ENCODE results near the gene HAGHL.

HAGHL gene

GRCh38 chr16:764184-764750, 37.4 kb downstream of the HAGHL start:
- Histone ChIP-seq H3K27me3 (ENCODE audit: insufficient read depth, low read length, poor library complexity, severe bottlenecking) (no peaks in the 10 kb centered on the region), H3K79me2 (ENCODE audit: insufficient read depth, low read length) (no peaks in the 10 kb centered on the region), H3K9me2 (replicated peaks; ENCODE audit: low read depth, low read length) (no peaks in the 10 kb centered on the region), H2AFZ (ENCODE audit: low read length) (no peak overlapping the region), H3F3A (ENCODE audit: low read depth) (no peaks in the 10 kb centered on the region), H3K4me1 (ENCODE audit: insufficient read depth, low read length, poor library complexity, severe bottlenecking) (no peaks in the 10 kb centered on the region), H4K20me1 (ENCODE audit: insufficient read depth, low read length, poor library complexity, severe bottlenecking) (no peaks in the 10 kb centered on the region), H3K4me2 (ENCODE audit: low read depth, low read length, poor library complexity, severe bottlenecking) (no peak overlapping the region), H3K4me3 (ENCODE audit: low read length, poor library complexity, severe bottlenecking) (no peak overlapping the region), H3K9me3 (ENCODE audit: insufficient read depth, low read depth, low read length) (no peaks in the 10 kb centered on the region), H3K9ac (ENCODE audit: low read depth, low read length, poor library complexity, severe bottlenecking) (no peak overlapping the region), H3K36me3 (ENCODE audit: insufficient read depth, low read length) (no peaks in the 10 kb centered on the region)
- no peak for TF ChIP-seq EZH2phosphoT487 (IDR thresholded peaks at IDR 0.05; ENCODE audit: borderline replicate concordance)

DNA sequence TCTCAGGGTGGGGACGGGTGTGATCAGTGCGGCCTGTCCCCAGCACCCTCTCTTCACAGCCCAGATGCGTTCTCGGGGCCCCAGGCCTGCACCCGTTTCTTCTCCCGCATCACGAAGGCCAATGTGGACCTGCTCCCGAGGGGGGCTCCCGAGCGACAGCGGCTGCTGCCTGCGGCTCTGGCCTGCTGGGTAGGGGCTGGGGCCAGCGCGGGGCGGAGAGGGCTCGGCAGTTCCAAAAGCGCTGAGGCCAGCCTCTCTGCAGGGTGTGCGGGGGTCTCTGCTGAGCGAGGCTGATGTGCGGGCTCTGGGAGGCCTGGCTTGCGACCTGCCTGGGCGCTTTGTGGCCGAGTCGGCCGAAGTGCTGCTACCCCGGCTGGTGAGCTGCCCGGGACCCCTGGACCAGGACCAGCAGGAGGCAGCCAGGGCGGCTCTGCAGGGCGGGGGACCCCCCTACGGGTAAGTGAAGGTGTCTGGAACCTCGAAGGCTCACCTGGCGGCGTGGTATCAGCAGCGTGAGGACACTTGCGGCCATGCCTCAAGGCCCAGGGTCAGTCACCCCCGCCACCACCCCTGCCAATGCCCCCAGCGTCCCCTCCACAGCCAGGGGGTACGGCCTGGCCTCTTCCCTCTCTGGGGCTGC, 38.1 kb downstream of the HAGHL start:
- H2AFZ ChIP-seq (ENCODE audit: low read length) = no peak overlapping the region
- H3K36me3 ChIP-seq (ENCODE audit: insufficient read depth, low read length) = no peaks in the 10 kb centered on the region
- no peaks in the 10 kb centered on the region for H3F3A ChIP-seq (ENCODE audit: low read depth)
- TF ChIP-seq EZH2phosphoT487 (IDR thresholded peaks at IDR 0.05; ENCODE audit: borderline replicate concordance) (no peak), CTCF (conservative IDR thresholded peaks at IDR 0.05; ENCODE audit: low read length) (no peak)
- no peaks in the 10 kb centered on the region for H3K9me3 ChIP-seq (ENCODE audit: insufficient read depth, low read depth, low read length)
- H3K9ac ChIP-seq (ENCODE audit: low read depth, low read length, poor library complexity, severe bottlenecking) = no peak overlapping the region
- H3K9me2 ChIP-seq (replicated peaks; ENCODE audit: low read depth, low read length) = no peaks in the 10 kb centered on the region
- no peaks in the 10 kb centered on the region for H3K4me1 ChIP-seq (ENCODE audit: insufficient read depth, low read length, poor library complexity, severe bottlenecking)
- H3K4me3 ChIP-seq (ENCODE audit: low read length, poor library complexity, severe bottlenecking) = no peak overlapping the region
- H3K27me3 ChIP-seq (ENCODE audit: insufficient read depth, low read length, poor library complexity, severe bottlenecking) = no peaks in the 10 kb centered on the region
- no peaks in the 10 kb centered on the region for H4K20me1 ChIP-seq (ENCODE audit: insufficient read depth, low read length, poor library complexity, severe bottlenecking)
- no peaks in the 10 kb centered on the region for H3K79me2 ChIP-seq (ENCODE audit: insufficient read depth, low read length)
- no peak overlapping the region for H3K4me2 ChIP-seq (ENCODE audit: low read depth, low read length, poor library complexity, severe bottlenecking)

DNA sequence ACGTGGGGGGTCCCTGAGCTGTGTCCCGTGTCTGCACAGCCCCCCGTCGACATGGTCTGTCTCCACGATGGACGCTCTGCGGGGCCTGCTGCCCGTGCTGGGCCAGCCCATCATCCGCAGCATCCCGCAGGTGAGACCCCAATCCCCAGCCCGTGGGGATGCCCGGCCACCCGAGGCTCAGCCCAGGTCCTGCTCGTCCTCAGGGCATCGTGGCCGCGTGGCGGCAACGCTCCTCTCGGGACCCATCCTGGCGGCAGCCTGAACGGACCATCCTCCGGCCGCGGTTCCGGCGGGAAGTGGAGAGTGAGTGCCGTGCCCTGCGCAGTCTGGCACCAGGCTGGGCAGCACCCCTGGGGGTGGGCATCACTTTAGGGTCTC, 38.6 kb downstream of the HAGHL start:
- Histone ChIP-seq H3K36me3 (ENCODE audit: insufficient read depth, low read length) (no peaks in the 10 kb centered on the region), H4K20me1 (ENCODE audit: insufficient read depth, low read length, poor library complexity, severe bottlenecking) (no peaks in the 10 kb centered on the region), H2AFZ (ENCODE audit: low read length) (no peak overlapping the region), H3K9me2 (replicated peaks; ENCODE audit: low read depth, low read length) (no peaks in the 10 kb centered on the region), H3K9me3 (ENCODE audit: insufficient read depth, low read depth, low read length) (no peaks in the 10 kb centered on the region), H3F3A (ENCODE audit: low read depth) (no peaks in the 10 kb centered on the region), H3K4me3 (ENCODE audit: low read length, poor library complexity, severe bottlenecking) (no peak overlapping the region), H3K27me3 (ENCODE audit: insufficient read depth, low read length, poor library complexity, severe bottlenecking) (no peaks in the 10 kb centered on the region), H3K79me2 (ENCODE audit: insufficient read depth, low read length) (no peaks in the 10 kb centered on the region), H3K4me1 (ENCODE audit: insufficient read depth, low read length, poor library complexity, severe bottlenecking) (no peaks in the 10 kb centered on the region), H3K4me2 (ENCODE audit: low read depth, low read length, poor library complexity, severe bottlenecking) (no peak overlapping the region), H3K9ac (ENCODE audit: low read depth, low read length, poor library complexity, severe bottlenecking) (no peak overlapping the region)
- TF ChIP-seq CTCF (conservative IDR thresholded peaks at IDR 0.05; ENCODE audit: low read length) (no peak), EZH2phosphoT487 (IDR thresholded peaks at IDR 0.05; ENCODE audit: borderline replicate concordance) (no peak)

Data from Loucy (cell line).